ENCODE results near the gene NT5C. TPM values are rescaled to one million over a fixed set of nuclear protein-coding genes. Genes with fewer than 3 reads are reported as not detected.

Gene NT5C
- total and polyA plus RNA-seq, 4 donors, result 13.6 to 27.2 (median 24.5) TPM

- Histone ChIP-seq H3K4me1 (ENCODE audit: control insufficient read depth in 4 of 4, insufficient read depth in 4 of 4, low read length in 3 of 4) (no peaks in the 10 kb centered on the region), H3K4me3 (ENCODE audit: low read depth in 1 of 3, low read length in 3 of 3) (no peak overlapping the region), H3K36me3 (ENCODE audit: control insufficient read depth in 4 of 4, insufficient read depth in 3 of 4, low read depth in 1 of 4, low read length in 3 of 4) (peaks cover 8 to 16% (median 11%) of the 10 kb centered on the region in 4 donors), H3K9ac (ENCODE audit: low read depth in 1 of 2, low read length in 2 of 2) (no peak overlapping the region), H3K9me3 (ENCODE audit: control insufficient read depth in 4 of 4, low read length in 3 of 4) (no peaks in the 10 kb centered on the region), H3K27me3 (ENCODE audit: control insufficient read depth in 4 of 4, insufficient read depth in 4 of 4, low read length in 3 of 4) (no peaks in the 10 kb centered on the region), H3K27ac (ENCODE audit: low read depth in 1 of 2, low read length in 2 of 2) (no peak overlapping the region)
- no peak for DNase-seq (ENCODE audit: low spot score)
- TF ChIP-seq YY1 (IDR thresholded peaks at IDR 0.05), result no peak
- no peak for TF ChIP-seq NR2F2 (IDR thresholded peaks at IDR 0.05)
- no peak for TF ChIP-seq EGR1 (IDR thresholded peaks at IDR 0.05; ENCODE audit: low read depth in 2 of 2)
- no peak for TF ChIP-seq HNF4G (IDR thresholded peaks at IDR 0.05)
- TF ChIP-seq JUND (IDR thresholded peaks at IDR 0.05), result no peak
- no peak for TF ChIP-seq HNF4A (conservative IDR thresholded peaks at IDR 0.05)
- TF ChIP-seq ZBTB33 (IDR thresholded peaks at IDR 0.05), result no peak
- TF ChIP-seq FOXA2 (IDR thresholded peaks at IDR 0.05), result no peak
- WGBS, result 83% methylated on average over 5 of the region's 5 CpGs
Measured at GRCh38 chr17:75163074-75163473, 31.5 kb upstream of the NT5C start.

- H3K9ac ChIP-seq (ENCODE audit: low read depth in 1 of 2, low read length in 2 of 2), result no peak overlapping the region
- 93% methylated on average over 5 of the region's 5 CpGs for WGBS
- no peaks in the 10 kb centered on the region for H3K9me3 ChIP-seq (ENCODE audit: control insufficient read depth in 4 of 4, low read length in 3 of 4)
- no peak overlapping the region for H3K27ac ChIP-seq (ENCODE audit: low read depth in 1 of 2, low read length in 2 of 2)
- H3K4me3 ChIP-seq (ENCODE audit: low read depth in 1 of 3, low read length in 3 of 3), result no peak overlapping the region
- TF ChIP-seq ATF3 (IDR thresholded peaks at IDR 0.05), result no peak
- TF ChIP-seq JUND (IDR thresholded peaks at IDR 0.05), result no peak
- TF ChIP-seq REST (IDR thresholded peaks at IDR 0.05), result no peak
- no peak for TF ChIP-seq FOXA2 (IDR thresholded peaks at IDR 0.05)
- TF ChIP-seq CTCF (IDR thresholded peaks at IDR 0.05; ENCODE audit: low read depth, low read length, missing input control), result no peak
- peaks cover 0 to 4% (median 2%) of the 10 kb centered on the region in 4 donors for H3K36me3 ChIP-seq (ENCODE audit: control insufficient read depth in 4 of 4, insufficient read depth in 3 of 4, low read depth in 1 of 4, low read length in 3 of 4)
- no peak for DNase-seq (ENCODE audit: low spot score)
- H3K4me1 ChIP-seq (ENCODE audit: control insufficient read depth in 4 of 4, insufficient read depth in 4 of 4, low read length in 3 of 4), result no peaks in the 10 kb centered on the region
- no peaks in the 10 kb centered on the region for H3K27me3 ChIP-seq (ENCODE audit: control insufficient read depth in 4 of 4, insufficient read depth in 4 of 4, low read length in 3 of 4)
Measured at GRCh38 chr17:75160211-75160610, 28.7 kb upstream of the NT5C start.

Measured in liver (tissue), 9 donors.